Stomach smooth muscle (tissue), 2 donors: ENCODE results near the gene CITED1.
A peak's percentile ranks its signal among the peaks of the same experiment; 100 is the strongest.

ENCODE experiments used
- H3K27ac ChIP-seq: one replicate; pipeline ENCODE4 v1.7.0; 2013; ENCODE audit warnings: mild to moderate bottlenecking, low read length, inconsistent platforms
- H3K27me3 ChIP-seq, 2 donors: one replicate each; pipeline ENCODE4 v1.7.0; 2013; ENCODE audit warnings: low read length in 2 of 2; ENCODE audit not compliant: insufficient read depth in 2 of 2, control insufficient read depth in 1 of 2
- H3K36me3 ChIP-seq, 2 donors: one replicate each; pipeline ENCODE4 v1.7.0; 2013; ENCODE audit warnings: low read length in 2 of 2; ENCODE audit not compliant: control insufficient read depth in 2 of 2, insufficient read depth in 2 of 2
- H3K4me1 ChIP-seq: one replicate; pipeline ENCODE4 v1.7.0; 2013; ENCODE audit warnings: low read length; ENCODE audit not compliant: control insufficient read depth, insufficient read depth
- H3K4me3 ChIP-seq, 2 donors: one replicate each; pipeline ENCODE4 v1.7.0; 2013; ENCODE audit warnings: low read length in 2 of 2
- H3K9ac ChIP-seq, 2 donors: one replicate each; pipeline ENCODE4 v1.7.0; 2013; ENCODE audit warnings: low read length in 2 of 2, mild to moderate bottlenecking in 1 of 2
- H3K9me3 ChIP-seq, 2 donors: one replicate each; pipeline ENCODE4 v1.7.0; 2013; ENCODE audit warnings: low read length in 2 of 2; ENCODE audit not compliant: control insufficient read depth in 2 of 2
- donor health status: healthy.
- donor health status: Pancreatic carcinoma.

Gene CITED1

DNA sequence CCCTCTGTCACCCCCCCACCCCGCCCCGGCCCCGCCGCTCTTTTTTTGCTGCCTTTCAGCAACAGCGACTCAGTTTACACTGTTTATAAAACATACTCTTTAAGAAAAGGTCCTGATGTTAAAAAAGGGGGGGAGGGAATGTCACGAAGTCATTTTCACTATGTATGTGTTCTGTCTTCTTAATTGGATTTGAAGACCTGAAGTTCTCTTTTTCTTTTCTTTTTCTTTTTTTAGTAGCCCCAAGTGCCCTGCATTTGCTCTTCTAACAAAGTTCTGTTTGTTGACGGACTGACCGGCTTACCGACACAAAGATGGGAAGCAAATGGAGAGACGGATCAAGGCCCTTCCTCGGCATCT, 2.5 kb upstream of the CITED1 start:
- peak overlapping the region; percentile 66 to 72 for H3K4me3 ChIP-seq
- H3K27ac ChIP-seq = no peak overlapping the region
- H3K4me1 ChIP-seq = peaks cover 39% of the 10 kb centered on the region
- H3K9me3 ChIP-seq = no peaks in the 10 kb centered on the region
- H3K36me3 ChIP-seq = no peaks in the 10 kb centered on the region
- peaks cover 0 to 44% of the 10 kb centered on the region in 2 donors for H3K27me3 ChIP-seq
- no peak overlapping the region for H3K9ac ChIP-seq

DNA sequence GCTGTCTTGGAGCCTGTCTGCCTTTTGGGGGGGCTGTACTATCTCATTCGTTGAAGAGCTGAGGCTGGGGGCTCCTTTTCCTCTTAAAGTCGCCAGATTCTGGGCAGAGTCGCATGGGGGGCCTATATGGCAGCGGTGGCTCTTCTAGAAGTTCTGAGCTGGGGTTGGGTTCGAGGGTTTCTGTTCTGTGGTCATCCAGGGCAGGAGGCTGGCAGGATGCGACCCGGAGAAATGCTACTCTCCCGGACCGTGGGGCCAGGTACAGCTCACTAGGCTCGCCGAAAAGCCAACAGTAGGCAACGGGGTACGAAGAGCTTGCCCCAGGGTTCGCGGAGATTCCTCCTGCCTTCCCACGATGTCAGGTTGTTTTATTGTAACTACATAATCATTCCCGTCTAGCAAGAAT, 1.9 kb upstream of the CITED1 start:
- Histone ChIP-seq H3K27me3 (peaks cover 0 to 46% of the 10 kb centered on the region in 2 donors), H3K36me3 (no peaks in the 10 kb centered on the region)

DNA sequence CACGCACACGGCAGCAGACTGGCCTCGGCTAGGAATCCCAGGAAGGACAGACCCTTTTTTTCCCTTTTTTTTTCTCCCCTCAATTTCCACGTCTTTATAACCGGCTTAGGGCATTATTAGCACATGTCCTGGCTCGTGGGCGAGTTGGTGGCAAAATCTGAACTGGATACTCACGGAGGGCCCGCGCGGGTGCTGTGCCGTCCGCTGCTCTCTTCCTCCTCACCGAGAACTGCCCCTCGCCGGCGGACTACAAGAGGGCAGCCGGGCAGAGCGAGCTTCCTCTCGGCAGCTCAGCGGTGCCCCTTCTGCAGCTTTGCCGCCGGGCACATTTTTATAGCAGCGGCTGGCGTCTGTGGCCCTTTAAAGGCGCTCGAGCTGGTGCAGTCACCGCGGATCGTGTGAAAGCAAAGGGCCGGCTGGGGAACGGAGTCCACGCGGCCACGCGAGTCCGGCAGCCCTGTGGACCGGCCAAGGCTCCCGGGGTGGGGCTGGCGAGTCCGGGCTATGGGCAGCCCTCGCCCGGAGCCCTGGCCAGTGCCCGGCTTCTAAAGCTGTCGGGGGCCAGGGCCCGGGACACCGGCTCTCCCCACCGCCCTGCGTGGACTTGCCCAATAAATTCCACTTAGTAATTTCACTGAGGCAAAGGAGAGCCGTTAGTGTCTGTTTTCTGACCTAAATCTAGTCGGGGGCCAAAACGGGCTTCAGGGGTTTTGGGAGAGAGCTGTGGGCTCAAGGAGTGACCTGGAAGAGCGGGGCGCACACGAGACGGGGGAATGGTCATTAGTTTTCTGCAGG, 1.3 kb upstream of the CITED1 start:
- peak overlapping the region; percentile 46 for H3K27ac ChIP-seq
- peak overlapping the region; percentile 49 to 74 for H3K4me3 ChIP-seq
- H3K9ac ChIP-seq = peak overlapping the region in 1 of 2 donors; percentile 37
- peaks cover 37% of the 10 kb centered on the region for H3K4me1 ChIP-seq
- peaks cover 0 to 47% of the 10 kb centered on the region in 2 donors for H3K27me3 ChIP-seq
- H3K9me3 ChIP-seq = no peaks in the 10 kb centered on the region
- no peaks in the 10 kb centered on the region for H3K36me3 ChIP-seq

More for the DNA sequence above, 1.9 kb upstream of the CITED1 start:
- H3K27ac ChIP-seq = no peak overlapping the region
- peak overlapping the region; percentile 49 to 74 for H3K4me3 ChIP-seq
- H3K9ac ChIP-seq = peak overlapping the region in 1 of 2 donors; percentile 37
- H3K4me1 ChIP-seq = peaks cover 37% of the 10 kb centered on the region
- no peaks in the 10 kb centered on the region for H3K9me3 ChIP-seq

DNA sequence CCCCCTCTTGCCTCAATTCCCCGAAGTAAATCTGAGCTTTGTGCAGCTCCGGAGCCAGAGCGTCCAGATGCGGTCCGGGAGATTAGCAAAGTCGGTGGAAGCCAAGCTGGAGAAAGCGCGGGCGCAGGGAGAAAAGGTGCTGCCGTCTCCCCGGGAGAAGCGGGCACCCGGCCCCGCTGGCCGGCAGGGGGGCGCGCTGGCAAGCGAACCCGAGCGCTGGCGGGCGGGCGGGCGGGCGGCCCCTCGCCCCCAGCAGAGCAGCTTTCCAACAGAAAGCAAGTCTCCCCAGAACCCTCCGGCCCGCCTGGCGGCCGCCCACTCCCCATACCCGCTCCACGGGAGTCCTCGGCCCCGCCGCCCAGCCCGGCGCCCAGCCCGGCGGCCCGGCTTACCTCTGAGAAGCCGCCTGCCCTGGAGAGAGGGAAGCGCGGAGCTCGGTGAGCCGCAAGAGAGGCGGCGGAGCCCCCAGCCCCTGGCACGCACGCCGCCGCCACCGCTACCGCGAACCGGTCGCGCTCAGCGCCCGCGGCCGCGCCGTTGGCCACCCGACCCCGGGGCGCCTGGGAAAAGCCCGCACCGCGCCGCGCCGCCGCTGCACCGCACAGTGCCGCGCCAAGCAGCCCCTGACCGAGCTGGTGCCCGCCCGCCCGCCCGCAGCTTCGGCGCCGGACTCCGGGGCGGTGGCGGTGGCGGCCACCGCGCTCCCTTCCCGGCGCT, 529 bp upstream of the CITED1 start:
- peaks cover 37% of the 10 kb centered on the region for H3K4me1 ChIP-seq
- no peak overlapping the region for H3K27ac ChIP-seq
- no peaks in the 10 kb centered on the region for H3K36me3 ChIP-seq
- no peaks in the 10 kb centered on the region for H3K9me3 ChIP-seq
- H3K4me3 ChIP-seq = peak overlapping the region; percentile 57 to 74
- H3K9ac ChIP-seq = no peak overlapping the region
- peaks cover 0 to 44% of the 10 kb centered on the region in 2 donors for H3K27me3 ChIP-seq

DNA sequence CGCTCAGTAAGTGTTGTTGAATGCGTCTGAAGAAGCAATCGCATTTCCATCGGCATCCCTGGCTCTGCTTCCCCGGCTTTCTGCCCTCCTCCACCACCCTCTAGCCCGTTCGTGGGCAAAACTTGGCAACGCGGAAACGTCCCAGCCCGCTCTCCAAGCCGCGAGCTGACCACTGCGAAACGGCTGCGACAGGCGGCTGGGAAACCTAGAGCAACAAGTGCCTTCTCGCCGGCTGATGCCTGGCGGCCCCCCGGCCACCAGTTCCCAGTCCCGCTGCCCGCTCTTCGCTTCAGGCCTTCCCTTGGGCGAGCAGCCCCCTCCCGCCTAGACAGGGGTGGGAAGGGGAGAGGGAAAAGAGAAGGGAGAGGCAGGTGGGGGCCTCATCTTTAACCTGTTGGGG, 837 bp downstream of the CITED1 start:
- no peak overlapping the region for H3K27ac ChIP-seq
- peak overlapping the region in 1 of 2 donors; percentile 47 for H3K9ac ChIP-seq
- no peaks in the 10 kb centered on the region for H3K9me3 ChIP-seq
- H3K36me3 ChIP-seq = no peaks in the 10 kb centered on the region
- peaks cover 37% of the 10 kb centered on the region for H3K4me1 ChIP-seq
- H3K27me3 ChIP-seq = peaks cover 0 to 51% of the 10 kb centered on the region in 2 donors
- peak overlapping the region; percentile 57 to 74 for H3K4me3 ChIP-seq

DNA sequence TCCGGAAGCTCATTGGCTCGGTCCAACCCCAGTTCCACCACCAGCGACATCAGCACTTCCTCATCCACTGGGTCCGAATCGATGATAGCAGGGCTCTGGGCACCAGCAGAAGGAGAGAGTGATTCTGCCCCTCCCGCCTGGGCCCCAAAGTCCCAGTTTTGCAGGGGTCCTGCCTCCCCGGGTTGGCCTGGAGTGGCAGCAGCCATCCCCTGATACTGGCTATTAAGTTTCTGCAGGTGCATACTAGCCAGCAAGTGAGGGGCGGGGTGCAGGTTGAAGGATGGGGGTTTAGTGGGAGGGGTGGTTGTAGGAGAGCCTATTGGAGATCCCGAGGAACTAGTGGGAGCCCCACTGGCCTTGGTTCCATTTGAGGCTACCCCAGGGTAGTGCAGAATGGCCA, 3.9 kb downstream of the CITED1 start:
- Histone ChIP-seq H3K27me3 (peaks cover 0 to 46% of the 10 kb centered on the region in 2 donors), H3K9me3 (no peaks in the 10 kb centered on the region), H3K36me3 (no peaks in the 10 kb centered on the region), H3K4me1 (peaks cover 15% of the 10 kb centered on the region), H3K9ac (no peak overlapping the region), H3K27ac (no peak overlapping the region), H3K4me3 (no peak overlapping the region)

DNA sequence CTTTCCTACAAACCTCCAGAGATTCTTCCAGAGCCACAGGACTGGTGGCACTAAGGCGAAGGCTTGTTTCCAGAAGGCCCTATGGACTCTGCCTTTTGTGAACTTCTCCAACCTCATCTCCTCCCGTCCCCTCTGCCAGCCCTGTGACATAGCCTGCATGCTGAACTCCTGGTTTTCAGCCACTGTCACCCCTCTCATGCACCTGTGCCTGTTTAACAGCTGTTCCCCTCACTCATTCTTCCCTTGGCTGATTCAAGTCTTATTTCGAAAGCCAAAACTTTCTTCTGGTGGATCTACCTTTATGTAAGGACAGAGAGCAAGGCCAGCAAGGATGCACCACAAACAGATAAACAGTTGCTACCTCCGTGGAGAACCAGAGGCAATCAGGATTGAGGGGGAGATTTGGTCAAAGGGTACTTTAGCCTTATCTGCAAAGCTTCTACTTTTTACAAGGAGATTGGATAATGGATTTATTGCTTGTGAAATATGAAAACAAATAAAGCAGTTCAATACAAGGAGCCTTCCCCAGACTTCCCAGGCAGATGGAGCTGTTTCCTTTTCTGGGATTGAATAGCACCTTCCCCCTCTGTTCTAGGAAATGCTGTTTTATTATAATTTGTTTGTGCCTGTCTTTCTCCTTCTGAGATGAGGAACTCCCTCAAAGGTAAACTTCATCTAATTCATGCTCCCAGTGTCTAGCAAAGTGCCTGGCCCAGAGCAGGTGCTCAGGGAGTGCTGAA, 5.7 kb downstream of the CITED1 start:
- Histone ChIP-seq H3K36me3 (no peaks in the 10 kb centered on the region), H3K9ac (no peak overlapping the region), H3K4me1 (peaks cover 5% of the 10 kb centered on the region), H3K27me3 (peaks cover 0 to 48% of the 10 kb centered on the region in 2 donors), H3K27ac (no peak overlapping the region), H3K9me3 (no peaks in the 10 kb centered on the region), H3K4me3 (no peak overlapping the region)

DNA sequence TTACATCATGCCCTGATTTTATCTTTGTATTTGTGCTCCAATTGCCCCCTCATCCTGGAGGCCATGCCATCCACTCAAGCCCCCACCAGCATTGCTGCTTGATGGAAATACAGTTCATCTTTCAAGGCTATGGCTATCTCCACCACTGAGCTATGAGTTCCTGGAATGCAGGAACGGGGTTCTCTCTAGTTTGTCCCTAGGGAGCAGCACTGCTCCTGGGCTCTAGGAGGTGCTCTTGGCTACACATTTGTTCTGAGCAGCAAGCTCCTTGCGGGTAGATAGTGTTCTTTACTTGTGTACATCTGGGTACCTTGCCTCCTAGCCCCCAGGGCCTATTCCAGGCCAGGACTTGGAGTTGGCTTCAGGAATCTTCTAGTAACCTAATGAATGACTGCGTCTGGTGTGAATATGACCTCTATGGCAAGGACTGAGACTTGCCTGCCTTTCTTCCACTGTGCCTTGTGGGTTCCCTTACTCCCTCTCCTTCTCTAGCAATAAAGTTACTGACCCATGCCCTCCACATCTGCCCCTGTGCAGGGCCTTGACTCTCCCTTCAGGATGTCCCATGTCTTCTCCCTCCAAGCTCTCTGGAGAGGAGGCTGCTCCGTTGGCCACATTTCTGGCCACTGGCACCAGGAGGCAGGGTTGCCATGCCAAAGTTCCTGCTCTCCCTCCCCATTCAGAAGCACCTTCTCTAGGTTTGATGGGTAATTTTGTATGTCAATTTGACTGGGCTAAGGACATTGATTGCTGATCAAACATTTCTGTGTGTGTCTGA, 7.6 kb downstream of the CITED1 start:
- Histone ChIP-seq H3K27me3 (peaks cover 0 to 37% of the 10 kb centered on the region in 2 donors), H3K4me1 (no peaks in the 10 kb centered on the region), H3K9me3 (no peaks in the 10 kb centered on the region), H3K36me3 (no peaks in the 10 kb centered on the region), H3K27ac (no peak overlapping the region), H3K9ac (no peak overlapping the region), H3K4me3 (no peak overlapping the region)

DNA sequence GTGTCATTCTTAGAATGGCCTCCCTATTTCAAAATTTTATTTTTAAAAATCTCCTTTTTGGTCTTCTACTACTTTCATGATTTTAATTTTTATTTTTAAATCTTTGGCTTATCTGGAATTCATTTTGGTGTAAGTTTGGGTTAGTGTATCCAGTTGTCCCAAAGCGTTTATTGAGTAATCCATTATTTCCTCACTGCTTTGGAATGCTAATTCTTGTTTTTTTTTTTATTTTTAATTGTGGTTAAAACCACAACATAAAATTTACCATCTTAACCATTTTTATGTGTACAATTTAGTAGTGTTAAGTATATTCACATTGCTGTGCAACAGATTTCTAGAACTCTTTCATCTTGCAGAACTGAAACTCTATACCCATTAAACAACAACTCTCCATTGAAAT, 8.7 kb downstream of the CITED1 start:
- Histone ChIP-seq H3K4me1 (no peaks in the 10 kb centered on the region), H3K9ac (no peak overlapping the region), H3K36me3 (no peaks in the 10 kb centered on the region), H3K27me3 (peaks cover 0 to 29% of the 10 kb centered on the region in 2 donors), H3K27ac (no peak overlapping the region), H3K9me3 (no peaks in the 10 kb centered on the region), H3K4me3 (no peak overlapping the region)

DNA sequence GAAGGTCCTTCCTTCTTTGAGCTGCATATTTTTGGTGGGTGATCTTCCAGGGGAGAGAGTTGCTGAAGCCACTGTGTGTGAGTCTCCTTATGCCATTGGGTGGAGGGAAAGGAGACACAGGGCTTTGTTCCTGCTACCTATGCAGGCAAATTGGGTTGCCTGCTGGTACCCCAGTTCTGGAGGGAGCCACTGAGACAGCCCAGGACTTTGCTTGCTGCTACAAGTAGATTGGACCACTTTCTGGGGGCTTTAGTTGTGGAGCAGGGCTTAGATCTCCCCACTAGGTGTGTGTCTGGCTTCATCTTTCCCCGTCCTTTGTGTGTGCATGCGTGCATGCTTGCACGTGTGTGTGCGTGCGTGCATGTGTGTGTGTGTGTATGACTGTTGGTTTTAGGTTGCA, 10.0 kb downstream of the CITED1 start:
- H3K9ac ChIP-seq = no peak overlapping the region
- H3K4me1 ChIP-seq = no peaks in the 10 kb centered on the region
- H3K4me3 ChIP-seq = no peak overlapping the region
- no peaks in the 10 kb centered on the region for H3K36me3 ChIP-seq
- H3K9me3 ChIP-seq = no peaks in the 10 kb centered on the region
- no peak overlapping the region for H3K27ac ChIP-seq
- H3K27me3 ChIP-seq = peaks cover 0 to 26% of the 10 kb centered on the region in 2 donors
